NCI-H2171 (cell line): ENCODE measurements around the gene RGSL1.
A peak's percentile ranks its signal among the peaks of the same experiment; 100 is the strongest.

ENCODE experiments used
- DNase-seq: peaks from one replicate; lab custom pipeline; 2025; lab: John Stamatoyannopoulos, UW

RGSL1 gene

GRCh38 chr1:182588500-182589396, 138.8 kb downstream of the RGSL1 start, which contains the start of gene RNASEL:
RNASEL (minus strand) TSS chr1:182589256; CDS start chr1:182586806, 2,450 bp downstream.
- DNase-seq: no peak

- DNase-seq: no peak
Measured at GRCh38 chr1:182589520-182589919, 139.6 kb downstream of the RGSL1 start.

- no peak for DNase-seq
Measured at GRCh38 chr1:182589931-182590330, 140.0 kb downstream of the RGSL1 start.

- no peak for DNase-seq
Measured at GRCh38 chr1:182595641-182596240, 145.8 kb downstream of the RGSL1 start.

GRCh38 chr1:182596934-182597333, 147.0 kb downstream of the RGSL1 start:
- no peak for DNase-seq

GRCh38 chr1:182598296-182598695, 148.3 kb downstream of the RGSL1 start:
- no peak for DNase-seq

- DNase-seq: no peak
Measured at GRCh38 chr1:182599339-182599738, 149.4 kb downstream of the RGSL1 start.

- no peak for DNase-seq
Measured at GRCh38 chr1:182600036-182600713, 150.2 kb downstream of the RGSL1 start.

- DNase-seq: no peak
Measured at GRCh38 chr1:182600745-182601415, 150.9 kb downstream of the RGSL1 start.

- DNase-seq: peak; percentile 84
Measured at GRCh38 chr1:182601416-182601786, 151.5 kb downstream of the RGSL1 start.

- DNase-seq: no peak
Measured at GRCh38 chr1:182601913-182602312, 152.0 kb downstream of the RGSL1 start.

- DNase-seq: no peak
Measured at GRCh38 chr1:182602935-182603645, 153.1 kb downstream of the RGSL1 start.

- DNase-seq: no peak
Measured at GRCh38 chr1:182603646-182604174, 153.8 kb downstream of the RGSL1 start.

GRCh38 chr1:182604175-182605164, 154.5 kb downstream of the RGSL1 start, which contains the start of gene RGS16:
RGS16 (minus strand) TSS chr1:182604389; CDS start chr1:182604259, 130 bp downstream.
- DNase-seq: peak; percentile 94

GRCh38 chr1:182607566-182607965, 157.6 kb downstream of the RGSL1 start:
- DNase-seq: no peak

GRCh38 chr1:182608236-182608635, 158.3 kb downstream of the RGSL1 start:
- no peak for DNase-seq

GRCh38 chr1:182608845-182609610, 159.1 kb downstream of the RGSL1 start:
- DNase-seq: no peak
